HepG2 (cell line): ENCODE results near the gene SERPINA9. TPM values are rescaled to one million over a fixed set of nuclear protein-coding genes. Genes with fewer than 3 reads are reported as not detected.

Experiments used
- ATAC-seq: fragments of 200-7000 bp; cut with Tn5 transposase; 3 replicates; pipeline ENCODE4 v1.9.1; 2020; ENCODE audit warnings: mild to moderate bottlenecking, moderate library complexity
- BruUV-seq: library from RNA; stranded (reverse); fragments of 400-500 nt; replicated peaks from 2 replicates; lab custom pipeline; 2021; lab: Mats Ljungman, UMichigan
- CTCF ChIA-PET: fragments of 300-600 bp; formaldehyde crosslinking; extraction: SDS; loops from one replicate; lab custom pipeline; 2021; ENCODE audit warnings: low total read pairs, inconsistent platforms, low intra/inter-chr PET ratio; lab: Yijun Ruan, JAX
- POLR2A ChIA-PET: fragments of 350-600 bp; sonication (Branson Sonifier 250); formaldehyde crosslinking; loops from one replicate; lab custom pipeline; 2020; ENCODE audit warnings: antibody characterized with exemption, inconsistent platforms; lab: Yijun Ruan, JAX
- DNase-seq: peaks from one replicate; pipeline ENCODE4 v3.0.0-alpha.2; 2015; ENCODE audit warnings: low spot score
- FAIRE-seq: peaks from 3 replicates; lab custom pipeline; 2011; peaks lifted over from hg19 to GRCh38; lab: Jason Lieb, UNC
- H2AFZ ChIP-seq: one replicate; pipeline ENCODE4 v1.6.1; 2011; ENCODE audit warnings: low read length, inconsistent platforms
- H3K27ac ChIP-seq: fragments of 300-600 bp; 3 replicates; pipeline ENCODE4 v1.8.0; 2011; ENCODE audit warnings: mixed run types, mild to moderate bottlenecking, mixed read lengths, low read length, inconsistent platforms; ENCODE audit not compliant: insufficient read depth; ENCODE audit errors: extremely low read length
- H3K27me3 ChIP-seq, 2 experiments: fragments of 200-600 bp in 1 of 2; 2 replicates in 1 of 2; 3 replicates in 1 of 2; pipeline versions ENCODE4 v1.6.0 to v1.8.0; 2011; ENCODE audit warnings: low read length in 2 of 2, mild to moderate bottlenecking in 2 of 2, moderate library complexity in 2 of 2, inconsistent platforms in 1 of 2; ENCODE audit not compliant: insufficient read depth in 2 of 2, control insufficient read depth in 1 of 2
- H3K36me3 ChIP-seq, 2 experiments: fragments of 200-600 bp in 1 of 2; replicated peaks in 1 of 2; 2 replicates in 1 of 2; 3 replicates in 1 of 2; pipeline versions ENCODE4 v1.5.1 to v1.8.0; 2011; ENCODE audit warnings: low read length in 2 of 2, inconsistent platforms in 1 of 2; ENCODE audit not compliant: insufficient read depth in 2 of 2, control insufficient read depth in 1 of 2
- H3K4me1 ChIP-seq: 2 replicates; pipeline ENCODE4 v1.5.1; 2012; ENCODE audit warnings: low read length, inconsistent platforms; ENCODE audit not compliant: insufficient read depth
- H3K4me2 ChIP-seq: 2 replicates; pipeline ENCODE4 v1.6.0; 2011; ENCODE audit warnings: low read depth, low read length, inconsistent platforms
- H3K4me3 ChIP-seq, 3 experiments: fragments of 200-600 bp in 1 of 3; sonication (generic), shearing (Covaris generic) in 1 of 3; replicated peaks in 1 of 3; 2 replicates each; pipeline ENCODE4 v1.5.1; 2011 to 2016; ENCODE audit warnings: low read length in 3 of 3, inconsistent platforms in 2 of 3, low read depth in 2 of 3, mild to moderate bottlenecking in 2 of 3, control low read depth in 1 of 3, mixed read lengths in 1 of 3; ENCODE audit not compliant: insufficient read depth in 1 of 3
- H3K79me2 ChIP-seq: one replicate; pipeline ENCODE4 v1.6.1; 2011; ENCODE audit warnings: low read length, inconsistent platforms; ENCODE audit not compliant: insufficient read depth
- H3K9ac ChIP-seq: 2 replicates; pipeline ENCODE4 v1.6.0; 2011; ENCODE audit warnings: mild to moderate bottlenecking, low read depth, low read length, inconsistent platforms; ENCODE audit not compliant: insufficient read depth
- H3K9me3 ChIP-seq: 2 replicates; pipeline ENCODE4 v1.5.1; 2012; ENCODE audit warnings: mild to moderate bottlenecking, low read length
- H4K20me1 ChIP-seq: 2 replicates; pipeline ENCODE4 v1.6.0; 2011; ENCODE audit warnings: inconsistent platforms, mild to moderate bottlenecking, low read length, moderate library complexity; ENCODE audit not compliant: insufficient read depth
- HNF4A ChIP-seq: sonication (generic); formaldehyde crosslinking; IDR thresholded peaks from 2 replicates; pipeline ENCODE4 v1.4.0; 2020; ENCODE audit warnings: missing genetic modification reagents
- KDM5A ChIP-seq: fragments of 200-600 bp; sonication (generic); IDR thresholded peaks from 2 replicates; pipeline ENCODE4 v1.7.0; 2018; ENCODE audit warnings: antibody characterized with exemption, mild to moderate bottlenecking, low read length, borderline replicate concordance
- MEIS2 ChIP-seq: sonication (generic); formaldehyde crosslinking; IDR thresholded peaks from 2 replicates; pipeline ENCODE4 v1.9.0; 2021; ENCODE audit warnings: mild to moderate bottlenecking, missing genetic modification reagents
- POLR2A ChIP-seq, 2 experiments: IDR thresholded peaks; 2 replicates each; pipeline ENCODE4 v1.6.1; 2011; ENCODE audit warnings: low read depth in 2 of 2, low read length in 2 of 2, mild to moderate bottlenecking in 1 of 2, moderate library complexity in 1 of 2; ENCODE audit not compliant: insufficient read depth in 1 of 2
- RXRA ChIP-seq: sonication (generic); formaldehyde crosslinking; IDR thresholded peaks from 2 replicates; pipeline ENCODE4 v1.5.1; 2020; ENCODE audit warnings: missing genetic modification reagents
- ZC3H4 ChIP-seq: sonication (generic); formaldehyde crosslinking; IDR thresholded peaks from 2 replicates; pipeline ENCODE4 v1.4.0; 2020; ENCODE audit warnings: missing genetic modification reagents, borderline replicate concordance
- ZNF230 ChIP-seq: sonication (generic); formaldehyde crosslinking; IDR thresholded peaks from 2 replicates; pipeline ENCODE4 v1.4.0; 2020; ENCODE audit warnings: mild to moderate bottlenecking, missing genetic modification reagents
- ZNF430 ChIP-seq: sonication (generic); formaldehyde crosslinking; IDR thresholded peaks from 2 replicates; pipeline ENCODE4 v1.9.0; 2021; ENCODE audit warnings: mild to moderate bottlenecking, missing genetic modification reagents
- ZNF558 ChIP-seq: sonication (generic); formaldehyde crosslinking; IDR thresholded peaks from 2 replicates; pipeline ENCODE4 v1.9.0; 2022; ENCODE audit warnings: mild to moderate bottlenecking, missing genetic modification reagents, borderline replicate concordance
- ZNF619 ChIP-seq: sonication (generic); formaldehyde crosslinking; IDR thresholded peaks from 2 replicates; pipeline ENCODE4 v1.4.0; 2020; ENCODE audit warnings: mild to moderate bottlenecking, missing genetic modification reagents
- ZSCAN31 ChIP-seq: sonication (generic); formaldehyde crosslinking; IDR thresholded peaks from 2 replicates; pipeline ENCODE4 v1.5.0; 2020; ENCODE audit warnings: low read depth, mild to moderate bottlenecking, missing genetic modification reagents
- WGBS: methylation state at CpG from one replicate; pipeline ENCODE4 v1.1.6; 2017; ENCODE audit warnings: low lambda C conversion rate; 5-methylcytosine and 5-hydroxymethylcytosine counted together
- in situ Hi-C: cut with HindIII; loops from 2 replicates; pipeline ENCODE4 v1.10.0; 2017; ENCODE audit warnings: low pct_unique_long_range_greater_than_20kb; ENCODE audit not compliant: extremely low pct_ligation_motif_present
- intact Hi-C: fragments of 100-400 bp; cut with micrococcal nuclease; formaldehyde crosslinking; loops from one replicate; pipeline ENCODE4 v1.10.0; 2022; ENCODE audit not compliant: unreplicated experiment
- polyA plus RNA-seq, 8 experiments: library from polyadenylated mRNA; depleted of rRNA in 3 of 8; stranded (reverse) in 7 of 8; unstranded in 1 of 8; fragments of >200 nt; fragmentation: Illumina TruSeq in 4 of 8; extraction: Trizol in 4 of 8; gene quantifications; 2 replicates each; pipeline versions ENCODE4 v1.2.1 to v1.2.3, GENCODE V29; 2011 to 2016; ENCODE audit warnings: low read depth in 4 of 8, missing spikeins in 1 of 8, mixed read lengths in 1 of 8; ENCODE audit not compliant: insufficient read depth in 1 of 8
- total RNA-seq, 5 experiments: library from RNA; depleted of rRNA; stranded (reverse); fragments of >200 nt; fragmentation: Illumina TruSeq; extraction: Trizol; gene quantifications; 2 replicates each; pipeline ENCODE4 v1.2.3, GENCODE V29; 2016; ENCODE audit warnings: low read depth in 1 of 5
- TF ChIP-seq, protein P1 (sequence below): sonication (generic); formaldehyde crosslinking; IDR thresholded peaks from 2 replicates; pipeline ENCODE4 v1.4.0; 2020; ENCODE audit warnings: mild to moderate bottlenecking, missing genetic modification reagents
- TF ChIP-seq, protein P2 (sequence below): IDR thresholded peaks from 2 replicates; pipeline ENCODE4 v1.4.0; 2020; ENCODE audit warnings: mild to moderate bottlenecking, missing genetic modification reagents

SERPINA9 gene
- total and polyA plus RNA-seq, 2 of the 13 experiments (the other 11 are each of a cell fraction or from before 2014, with no cell fraction given) = 0.21 TPM; not detected in 1

DNA sequence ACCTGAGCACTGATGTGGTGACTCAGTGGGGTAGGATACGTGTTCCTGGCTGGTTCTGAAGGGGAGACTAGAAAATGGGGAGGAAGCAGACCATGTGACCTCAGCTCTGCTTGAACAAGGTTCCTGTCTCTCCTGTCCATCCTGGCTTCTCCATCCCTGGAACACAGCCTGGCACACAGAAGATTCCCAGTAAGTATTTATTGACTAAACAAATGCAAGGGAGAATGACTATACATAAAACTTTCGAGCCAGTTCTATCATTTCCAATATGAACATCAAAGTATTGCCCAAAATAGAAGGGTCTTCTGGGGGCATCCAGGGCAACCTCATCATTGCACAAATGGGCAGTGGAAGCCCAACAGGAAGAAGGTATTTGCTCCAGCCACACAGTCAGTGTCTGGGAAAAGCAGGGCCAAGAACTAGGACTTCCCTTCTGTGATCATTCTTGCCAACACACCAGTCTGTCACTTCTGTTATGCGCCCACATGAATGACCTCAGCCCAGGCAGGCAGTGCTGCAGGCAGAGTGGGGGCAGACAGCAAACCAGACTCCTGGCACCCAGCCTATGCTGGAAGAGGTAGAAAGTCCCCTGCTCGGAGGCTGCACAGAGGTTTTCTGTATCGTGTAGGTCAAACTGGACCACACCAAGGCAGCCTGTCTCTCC lies 5.6 kb upstream of the SERPINA9 start:
- Histone ChIP-seq H3K4me1 (peaks cover 83% of the 10 kb centered on the region), H3K36me3 (peaks cover 4 to 12% of the 10 kb centered on the region in 2 experiments; a peak in 3 of 5 replicates), H3K9ac (peak overlapping the region; percentile 64), H3K27me3 (no peaks in the 10 kb centered on the region), H3K9me3 (peaks cover 21% of the 10 kb centered on the region), H4K20me1 (no peaks in the 10 kb centered on the region), H3K79me2 (peaks cover 33% of the 10 kb centered on the region), H3K4me2 (peak overlapping the region; percentile 92), H3K27ac (peak overlapping the region; percentile 92), H3K4me3 (peak overlapping the region; percentile 6 to 57 (median 40)), H2AFZ (no peak overlapping the region)
- peak; percentile 74 for DNase-seq
- no peak for FAIRE-seq
- 19% methylated on average over 4 of the region's 5 CpGs for WGBS
- intact Hi-C loops = no loop called here
- in situ Hi-C loops = no loop called here
- ChIA-PET CTCF (no interaction called here), POLR2A (interaction anchor here (0.9 to 2.2 kb wide), 7 partner anchors 16 to 118 kb away, joined by 3 to 11 read pairs (median 3); no protein-coding TSS in a partner anchor)
- BruUV-seq = no TSS peak
- peak; percentile 82 for ATAC-seq
- TF ChIP-seq POLR2A (IDR thresholded peaks at IDR 0.05; ENCODE audit: insufficient read depth in 1 of 2, low read depth in 2 of 2, low read length in 2 of 2) (peak; percentile 2 to 57; a peak in 2 of 4 replicates), ZSCAN31 (CRISPR knock-in tag) (0 out of 2 replicates have a peak, but pooled peaks have one; percentile 53), ZNF430 (peak; percentile 55; the same call in 1 of the 2 replicates), HNF4A (CRISPR knock-in tag) (no peak), KDM5A (0 out of 2 replicates have a peak, but pooled peaks have one; percentile 6), MEIS2 (CRISPR knock-in tag) (0 out of 2 replicates have a peak, but pooled peaks have one; percentile 7), ZC3H4 (CRISPR knock-in tag) (0 out of 2 replicates have a peak, but pooled peaks have one; percentile 37), ZNF230 (CRISPR knock-in tag) (no peak), ZNF558 (CRISPR knock-in tag) (0 out of 2 replicates have a peak, but pooled peaks have one; percentile 75), RXRA (CRISPR knock-in tag) (peak; percentile 51; the same call in 1 of the 2 replicates), ZNF619 (no peak)
- TF ChIP-seq, protein P1, sequence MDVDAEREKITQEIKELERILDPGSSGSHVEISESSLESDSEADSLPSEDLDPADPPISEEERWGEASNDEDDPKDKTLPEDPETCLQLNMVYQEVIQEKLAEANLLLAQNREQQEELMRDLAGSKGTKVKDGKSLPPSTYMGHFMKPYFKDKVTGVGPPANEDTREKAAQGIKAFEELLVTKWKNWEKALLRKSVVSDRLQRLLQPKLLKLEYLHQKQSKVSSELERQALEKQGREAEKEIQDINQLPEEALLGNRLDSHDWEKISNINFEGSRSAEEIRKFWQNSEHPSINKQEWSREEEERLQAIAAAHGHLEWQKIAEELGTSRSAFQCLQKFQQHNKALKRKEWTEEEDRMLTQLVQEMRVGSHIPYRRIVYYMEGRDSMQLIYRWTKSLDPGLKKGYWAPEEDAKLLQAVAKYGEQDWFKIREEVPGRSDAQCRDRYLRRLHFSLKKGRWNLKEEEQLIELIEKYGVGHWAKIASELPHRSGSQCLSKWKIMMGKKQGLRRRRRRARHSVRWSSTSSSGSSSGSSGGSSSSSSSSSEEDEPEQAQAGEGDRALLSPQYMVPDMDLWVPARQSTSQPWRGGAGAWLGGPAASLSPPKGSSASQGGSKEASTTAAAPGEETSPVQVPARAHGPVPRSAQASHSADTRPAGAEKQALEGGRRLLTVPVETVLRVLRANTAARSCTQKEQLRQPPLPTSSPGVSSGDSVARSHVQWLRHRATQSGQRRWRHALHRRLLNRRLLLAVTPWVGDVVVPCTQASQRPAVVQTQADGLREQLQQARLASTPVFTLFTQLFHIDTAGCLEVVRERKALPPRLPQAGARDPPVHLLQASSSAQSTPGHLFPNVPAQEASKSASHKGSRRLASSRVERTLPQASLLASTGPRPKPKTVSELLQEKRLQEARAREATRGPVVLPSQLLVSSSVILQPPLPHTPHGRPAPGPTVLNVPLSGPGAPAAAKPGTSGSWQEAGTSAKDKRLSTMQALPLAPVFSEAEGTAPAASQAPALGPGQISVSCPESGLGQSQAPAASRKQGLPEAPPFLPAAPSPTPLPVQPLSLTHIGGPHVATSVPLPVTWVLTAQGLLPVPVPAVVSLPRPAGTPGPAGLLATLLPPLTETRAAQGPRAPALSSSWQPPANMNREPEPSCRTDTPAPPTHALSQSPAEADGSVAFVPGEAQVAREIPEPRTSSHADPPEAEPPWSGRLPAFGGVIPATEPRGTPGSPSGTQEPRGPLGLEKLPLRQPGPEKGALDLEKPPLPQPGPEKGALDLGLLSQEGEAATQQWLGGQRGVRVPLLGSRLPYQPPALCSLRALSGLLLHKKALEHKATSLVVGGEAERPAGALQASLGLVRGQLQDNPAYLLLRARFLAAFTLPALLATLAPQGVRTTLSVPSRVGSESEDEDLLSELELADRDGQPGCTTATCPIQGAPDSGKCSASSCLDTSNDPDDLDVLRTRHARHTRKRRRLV (CRISPR knock-in tag) = no peak
- TF ChIP-seq, protein P2, sequence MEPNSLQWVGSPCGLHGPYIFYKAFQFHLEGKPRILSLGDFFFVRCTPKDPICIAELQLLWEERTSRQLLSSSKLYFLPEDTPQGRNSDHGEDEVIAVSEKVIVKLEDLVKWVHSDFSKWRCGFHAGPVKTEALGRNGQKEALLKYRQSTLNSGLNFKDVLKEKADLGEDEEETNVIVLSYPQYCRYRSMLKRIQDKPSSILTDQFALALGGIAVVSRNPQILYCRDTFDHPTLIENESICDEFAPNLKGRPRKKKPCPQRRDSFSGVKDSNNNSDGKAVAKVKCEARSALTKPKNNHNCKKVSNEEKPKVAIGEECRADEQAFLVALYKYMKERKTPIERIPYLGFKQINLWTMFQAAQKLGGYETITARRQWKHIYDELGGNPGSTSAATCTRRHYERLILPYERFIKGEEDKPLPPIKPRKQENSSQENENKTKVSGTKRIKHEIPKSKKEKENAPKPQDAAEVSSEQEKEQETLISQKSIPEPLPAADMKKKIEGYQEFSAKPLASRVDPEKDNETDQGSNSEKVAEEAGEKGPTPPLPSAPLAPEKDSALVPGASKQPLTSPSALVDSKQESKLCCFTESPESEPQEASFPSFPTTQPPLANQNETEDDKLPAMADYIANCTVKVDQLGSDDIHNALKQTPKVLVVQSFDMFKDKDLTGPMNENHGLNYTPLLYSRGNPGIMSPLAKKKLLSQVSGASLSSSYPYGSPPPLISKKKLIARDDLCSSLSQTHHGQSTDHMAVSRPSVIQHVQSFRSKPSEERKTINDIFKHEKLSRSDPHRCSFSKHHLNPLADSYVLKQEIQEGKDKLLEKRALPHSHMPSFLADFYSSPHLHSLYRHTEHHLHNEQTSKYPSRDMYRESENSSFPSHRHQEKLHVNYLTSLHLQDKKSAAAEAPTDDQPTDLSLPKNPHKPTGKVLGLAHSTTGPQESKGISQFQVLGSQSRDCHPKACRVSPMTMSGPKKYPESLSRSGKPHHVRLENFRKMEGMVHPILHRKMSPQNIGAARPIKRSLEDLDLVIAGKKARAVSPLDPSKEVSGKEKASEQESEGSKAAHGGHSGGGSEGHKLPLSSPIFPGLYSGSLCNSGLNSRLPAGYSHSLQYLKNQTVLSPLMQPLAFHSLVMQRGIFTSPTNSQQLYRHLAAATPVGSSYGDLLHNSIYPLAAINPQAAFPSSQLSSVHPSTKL (CRISPR knock-in tag) = no peak
